Measurements from ENCODE around the gene TNFSF12.

TNFSF12 gene

GRCh38 chr17:7580604-7581575 lies 32.0 kb downstream of the TNFSF12 start:
- no peak for TF ChIP-seq CTCF (IDR thresholded peaks at IDR 0.05; ENCODE audit: insufficient read depth, low read depth, low read length, missing control alignments)
- no peak overlapping the region for H3K4me3 ChIP-seq (ENCODE audit: low read length)
- peak; percentile 60 for DNase-seq (ENCODE audit: low read depth)

GRCh38 chr17:7582396-7583252 lies 33.8 kb downstream of the TNFSF12 start:
- no peak for TF ChIP-seq CTCF (IDR thresholded peaks at IDR 0.05; ENCODE audit: insufficient read depth, low read depth, low read length, missing control alignments)
- H3K4me3 ChIP-seq (ENCODE audit: low read length) = peak overlapping the region; percentile 93
- DNase-seq (ENCODE audit: low read depth) = no peak

- no peak for TF ChIP-seq CTCF (IDR thresholded peaks at IDR 0.05; ENCODE audit: insufficient read depth, low read depth, low read length, missing control alignments)
- H3K4me3 ChIP-seq (ENCODE audit: low read length) = peak within 1 kb of the TSS; percentile 93
- DNase-seq (ENCODE audit: low read depth) = peak; percentile 96
Measured at GRCh38 chr17:7583253-7584109, 34.6 kb downstream of the TNFSF12 start, which contains the start of gene MPDU1. MPDU1 (plus strand) TSS chr17:7583852; CDS start chr17:7583863, 11 bp downstream.

- H3K4me3 ChIP-seq (ENCODE audit: low read length) = peak overlapping the region; percentile 94
- peak; percentile 74 for TF ChIP-seq CTCF (IDR thresholded peaks at IDR 0.05; ENCODE audit: insufficient read depth, low read depth, low read length, missing control alignments)
- peak; percentile 83 for DNase-seq (ENCODE audit: low read depth)
Measured at GRCh38 chr17:7586673-7587419, 38.0 kb downstream of the TNFSF12 start.

- peak; percentile 8 for TF ChIP-seq CTCF (IDR thresholded peaks at IDR 0.05; ENCODE audit: insufficient read depth, low read depth, low read length, missing control alignments)
- DNase-seq (ENCODE audit: low read depth) = peak; percentile 85
- H3K4me3 ChIP-seq (ENCODE audit: low read length) = peak overlapping the region; percentile 94
Measured at GRCh38 chr17:7587420-7588151, 38.7 kb downstream of the TNFSF12 start.
